Ramos (cell line): ENCODE data around the gene RAC3.

ENCODE experiments used
- in situ Hi-C: fragments of 300-500 bp; cut with MboI; formaldehyde crosslinking; loops from one replicate; pipeline ENCODE4 v1.14.3; 2022; ENCODE audit warnings: low sequenced_read_pairs; ENCODE audit not compliant: unreplicated experiment

RAC3 gene

GRCh38 chr17:81998691-81999438 lies 32.6 kb upstream of the RAC3 start:
- in situ Hi-C loops, result no loop called here

GRCh38 chr17:81999587-81999975 lies 31.9 kb upstream of the RAC3 start:
- in situ Hi-C loops, result no loop called here

GRCh38 chr17:81999976-82000802 lies 31.3 kb upstream of the RAC3 start:
- in situ Hi-C loops, result no loop called here

GRCh38 chr17:82000803-82001570 lies 30.5 kb upstream of the RAC3 start:
- in situ Hi-C loops, result no loop called here

- in situ Hi-C loops, result no loop called here
These were observed 29.9 kb upstream of the RAC3 start for GRCh38 chr17:82001571-82002056.

GRCh38 chr17:82003411-82004381 lies 27.8 kb upstream of the RAC3 start:
- in situ Hi-C loops, result no loop called here

- in situ Hi-C loops, result no loop called here
These were observed 26.7 kb upstream of the RAC3 start for GRCh38 chr17:82004517-82005455.

- in situ Hi-C loops, result no loop called here
These were observed 25.7 kb upstream of the RAC3 start for GRCh38 chr17:82005701-82006348.

- in situ Hi-C loops, result no loop called here
These were observed 24.8 kb upstream of the RAC3 start for GRCh38 chr17:82006468-82007227.

- in situ Hi-C loops, result no loop called here
These were observed 24.3 kb upstream of the RAC3 start for GRCh38 chr17:82007228-82007494.

GRCh38 chr17:82007495-82008257 lies 23.8 kb upstream of the RAC3 start:
- in situ Hi-C loops, result no loop called here

GRCh38 chr17:82008258-82008940 lies 23.1 kb upstream of the RAC3 start:
- in situ Hi-C loops, result no loop called here

GRCh38 chr17:82008941-82009405 lies 22.5 kb upstream of the RAC3 start:
- in situ Hi-C loops, result no loop called here

- in situ Hi-C loops, result no loop called here
These were observed 22.1 kb upstream of the RAC3 start for GRCh38 chr17:82009413-82009812.

- in situ Hi-C loops, result no loop called here
These were observed 20.6 kb upstream of the RAC3 start for GRCh38 chr17:82010575-82011525.
